Upper lobe of right lung (tissue), 1 donor: ENCODE data around the gene DIP2A. TPM values are rescaled to one million over a fixed set of nuclear protein-coding genes. Genes with fewer than 3 reads are reported as not detected.

Experiments used
- ATAC-seq: fragments of 200-7000 bp; cut with Tn5 transposase; one replicate; pipeline ENCODE4 v1.9.1; 2020; ENCODE audit warnings: mild to moderate bottlenecking, moderate library complexity
- DNase-seq: peaks from one replicate; pipeline ENCODE4 v3.0.0-alpha.2; 2020
- H3K27ac ChIP-seq: fragments of 200-600 bp; one replicate; pipeline ENCODE4 v1.8.0; 2022
- H3K27me3 ChIP-seq: fragments of 200-600 bp; one replicate; pipeline ENCODE4 v1.8.0; 2022; ENCODE audit warnings: mild to moderate bottlenecking
- H3K36me3 ChIP-seq: fragments of 200-600 bp; one replicate; pipeline ENCODE4 v1.8.0; 2022
- H3K4me1 ChIP-seq: fragments of 200-600 bp; one replicate; pipeline ENCODE4 v1.8.0; 2022
- H3K4me3 ChIP-seq: fragments of 200-600 bp; one replicate; pipeline ENCODE4 v1.8.0; 2022; ENCODE audit warnings: mild to moderate bottlenecking
- H3K9me3 ChIP-seq: fragments of 200-600 bp; one replicate; pipeline ENCODE4 v1.8.0; 2022
- intact Hi-C: fragments of 100-400 bp; cut with DNase I; formaldehyde crosslinking; loops from one replicate; pipeline ENCODE4 v1.11.0; 2022
- total RNA-seq: library from RNA; stranded (reverse); fragmentation: NEBNext Ultra II Directional; extraction: Animal tissue kit (Norgen Biotek cat#: 25700); gene quantifications from one replicate; pipeline ENCODE4 v1.2.1, GENCODE V29; 2021
- TF ChIP-seq, protein P1 (sequence below): fragments of 200-600 bp; IDR thresholded peaks from one replicate; pipeline ENCODE4 v1.8.0; 2022; ENCODE audit warnings: antibody characterized with exemption
- donor health status: DM: no; HTN: yes; CAD: no; lungs with severe emphysema.

Gene DIP2A
- total RNA-seq, 1 donor from 2014 or later: 35.6 TPM

DNA sequence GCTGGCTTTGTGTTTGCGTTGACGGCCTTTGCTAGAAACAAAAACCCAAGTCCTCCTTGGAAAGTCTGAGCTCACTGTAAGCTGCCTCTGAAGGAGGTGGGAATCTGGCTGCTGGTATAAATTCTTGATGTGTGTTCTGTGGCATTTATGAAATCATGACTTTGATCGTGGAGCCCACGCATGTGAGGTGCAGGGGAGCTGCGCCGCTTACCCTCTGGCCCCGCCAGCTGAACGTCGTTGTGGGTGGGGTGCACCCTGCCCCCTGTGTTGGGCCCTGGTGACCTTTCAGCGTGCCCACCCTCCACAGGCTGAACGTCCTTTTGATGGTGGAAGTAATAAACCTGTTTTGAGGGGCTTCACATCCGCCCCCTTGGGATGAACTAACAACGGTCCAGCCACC lies 21.2 kb upstream of the DIP2A start:
- Histone ChIP-seq H3K4me1 (no peaks in the 10 kb centered on the region), H3K4me3 (no peak overlapping the region), H3K27ac (no peak overlapping the region), H3K36me3 (peaks cover 60% of the 10 kb centered on the region), H3K9me3 (no peaks in the 10 kb centered on the region), H3K27me3 (no peaks in the 10 kb centered on the region)
- no peak for DNase-seq
- TF ChIP-seq, protein P1, sequence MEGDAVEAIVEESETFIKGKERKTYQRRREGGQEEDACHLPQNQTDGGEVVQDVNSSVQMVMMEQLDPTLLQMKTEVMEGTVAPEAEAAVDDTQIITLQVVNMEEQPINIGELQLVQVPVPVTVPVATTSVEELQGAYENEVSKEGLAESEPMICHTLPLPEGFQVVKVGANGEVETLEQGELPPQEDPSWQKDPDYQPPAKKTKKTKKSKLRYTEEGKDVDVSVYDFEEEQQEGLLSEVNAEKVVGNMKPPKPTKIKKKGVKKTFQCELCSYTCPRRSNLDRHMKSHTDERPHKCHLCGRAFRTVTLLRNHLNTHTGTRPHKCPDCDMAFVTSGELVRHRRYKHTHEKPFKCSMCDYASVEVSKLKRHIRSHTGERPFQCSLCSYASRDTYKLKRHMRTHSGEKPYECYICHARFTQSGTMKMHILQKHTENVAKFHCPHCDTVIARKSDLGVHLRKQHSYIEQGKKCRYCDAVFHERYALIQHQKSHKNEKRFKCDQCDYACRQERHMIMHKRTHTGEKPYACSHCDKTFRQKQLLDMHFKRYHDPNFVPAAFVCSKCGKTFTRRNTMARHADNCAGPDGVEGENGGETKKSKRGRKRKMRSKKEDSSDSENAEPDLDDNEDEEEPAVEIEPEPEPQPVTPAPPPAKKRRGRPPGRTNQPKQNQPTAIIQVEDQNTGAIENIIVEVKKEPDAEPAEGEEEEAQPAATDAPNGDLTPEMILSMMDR: no peak
- ATAC-seq: no peak
- intact Hi-C loops: no loop called here

GRCh38 chr21:46438241-46438640 lies 20.4 kb upstream of the DIP2A start:
- ATAC-seq (no peak), DNase-seq (no peak)
- no peaks in the 10 kb centered on the region for H3K4me1 ChIP-seq
- H3K36me3 ChIP-seq: peaks cover 67% of the 10 kb centered on the region
- H3K9me3 ChIP-seq: no peaks in the 10 kb centered on the region
- TF ChIP-seq, protein P1: no peak
- H3K27ac ChIP-seq: no peak overlapping the region
- H3K27me3 ChIP-seq: no peaks in the 10 kb centered on the region
- intact Hi-C loops: no loop called here
- H3K4me3 ChIP-seq: no peak overlapping the region

DNA sequence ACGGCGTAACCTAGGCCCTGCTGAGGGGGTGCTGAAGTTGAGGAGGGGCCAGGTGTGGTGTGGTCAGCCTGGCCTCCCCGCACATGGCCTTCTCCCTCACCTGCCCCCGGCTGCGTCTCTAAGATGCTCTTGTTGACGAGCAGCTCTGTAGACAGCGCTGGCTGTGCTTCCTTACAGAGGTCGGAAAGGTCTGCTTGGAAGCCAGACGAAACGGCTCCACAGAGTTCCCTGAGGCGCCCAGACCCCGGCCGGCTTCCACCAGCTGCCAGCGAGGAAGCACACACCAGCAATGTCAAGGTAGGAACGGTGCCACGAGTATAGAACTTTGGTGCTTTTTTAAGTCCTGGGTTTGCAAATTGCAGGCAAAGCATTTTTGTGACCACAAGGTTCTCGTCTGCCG lies 18.8 kb upstream of the DIP2A start:
- Histone ChIP-seq H3K4me3 (no peak overlapping the region), H3K9me3 (no peaks in the 10 kb centered on the region), H3K4me1 (no peaks in the 10 kb centered on the region), H3K27me3 (no peaks in the 10 kb centered on the region), H3K27ac (no peak overlapping the region), H3K36me3 (peaks cover 71% of the 10 kb centered on the region)
- intact Hi-C loops: no loop called here
- TF ChIP-seq, protein P1: no peak
- DNase-seq: no peak
- ATAC-seq: no peak

DNA sequence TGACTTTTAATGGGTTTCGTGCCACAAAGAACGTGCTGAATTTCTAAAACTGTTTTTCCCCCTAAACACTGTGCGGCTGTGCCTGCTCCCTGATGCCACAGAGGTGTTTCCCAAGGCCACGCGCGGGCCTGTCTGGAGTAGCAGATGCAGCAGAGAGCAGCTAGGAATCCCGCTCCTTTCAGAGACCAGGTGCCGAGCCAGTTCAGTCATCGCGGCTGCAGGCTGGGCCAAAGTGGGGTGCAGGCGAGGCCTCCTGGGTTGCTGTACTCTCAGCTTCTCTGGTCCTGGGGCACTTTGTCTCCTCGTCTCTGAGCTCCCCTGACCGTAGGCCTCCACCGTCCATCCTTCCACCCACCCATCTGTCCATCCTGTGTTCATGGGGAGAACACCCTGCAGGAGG lies 17.4 kb upstream of the DIP2A start:
- Histone ChIP-seq H3K36me3 (peaks cover 61% of the 10 kb centered on the region), H3K27ac (no peak overlapping the region), H3K4me3 (no peak overlapping the region), H3K9me3 (no peaks in the 10 kb centered on the region), H3K4me1 (no peaks in the 10 kb centered on the region), H3K27me3 (no peaks in the 10 kb centered on the region)
- ATAC-seq (no peak), DNase-seq (no peak)
- intact Hi-C loops: no loop called here
- TF ChIP-seq, protein P1: no peak

- Histone ChIP-seq H3K4me3 (no peak overlapping the region), H3K4me1 (no peaks in the 10 kb centered on the region), H3K36me3 (peaks cover 54% of the 10 kb centered on the region), H3K9me3 (no peaks in the 10 kb centered on the region), H3K27ac (no peak overlapping the region), H3K27me3 (no peaks in the 10 kb centered on the region)
- no peak for DNase-seq
- intact Hi-C loops: no loop called here
- TF ChIP-seq, protein P1: no peak
- no peak for ATAC-seq
Measured at GRCh38 chr21:46441961-46442498, 16.7 kb upstream of the DIP2A start.

DNA sequence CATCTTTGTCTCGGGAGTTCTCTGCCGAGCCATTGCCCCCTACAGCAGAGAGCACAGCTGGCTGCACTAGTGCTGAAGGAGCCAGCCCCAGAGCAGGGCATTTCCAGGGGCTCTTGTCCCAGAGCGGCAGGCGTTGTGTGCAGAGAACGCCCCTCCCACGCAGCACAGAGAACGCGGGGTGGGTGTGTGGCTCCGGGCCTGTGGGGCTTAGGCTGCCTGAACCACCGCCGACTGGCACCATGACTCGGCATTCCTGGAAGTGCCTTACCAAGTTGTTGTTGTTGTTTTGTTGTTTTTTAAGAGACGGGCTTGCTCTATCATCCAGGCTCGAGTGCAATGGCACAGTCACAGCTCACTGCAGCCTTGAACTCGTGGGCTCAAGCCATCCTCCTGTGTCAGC lies 15.8 kb upstream of the DIP2A start:
- H3K4me1 ChIP-seq: no peaks in the 10 kb centered on the region
- TF ChIP-seq, protein P1: no peak
- no peak for DNase-seq
- no peaks in the 10 kb centered on the region for H3K9me3 ChIP-seq
- intact Hi-C loops: no loop called here
- no peak overlapping the region for H3K27ac ChIP-seq
- H3K36me3 ChIP-seq: peaks cover 50% of the 10 kb centered on the region
- no peak for ATAC-seq
- H3K27me3 ChIP-seq: no peaks in the 10 kb centered on the region
- H3K4me3 ChIP-seq: no peak overlapping the region
